ENCODE data around the gene CBLB.

Gene CBLB

DNA sequence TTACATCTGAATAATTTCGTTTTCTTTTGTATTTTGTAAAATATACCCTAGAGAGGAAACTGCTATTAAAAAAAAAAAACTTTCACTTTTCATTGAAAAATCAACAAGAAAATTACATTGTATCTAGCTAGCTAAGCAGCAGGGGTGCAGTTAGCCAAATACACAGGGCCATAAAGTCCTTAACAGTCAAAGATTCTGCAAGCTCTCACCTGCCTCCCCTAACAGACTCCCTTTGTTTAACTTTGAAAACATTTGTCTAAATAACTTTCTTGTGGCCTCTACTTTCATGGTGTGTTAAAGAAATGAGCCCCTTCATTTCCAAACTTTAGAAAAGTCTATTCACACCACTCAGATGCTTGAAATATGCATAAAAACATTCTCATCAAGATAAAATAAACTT lies 23.3 kb downstream of the CBLB start:
- DNase-seq = no peak

DNA sequence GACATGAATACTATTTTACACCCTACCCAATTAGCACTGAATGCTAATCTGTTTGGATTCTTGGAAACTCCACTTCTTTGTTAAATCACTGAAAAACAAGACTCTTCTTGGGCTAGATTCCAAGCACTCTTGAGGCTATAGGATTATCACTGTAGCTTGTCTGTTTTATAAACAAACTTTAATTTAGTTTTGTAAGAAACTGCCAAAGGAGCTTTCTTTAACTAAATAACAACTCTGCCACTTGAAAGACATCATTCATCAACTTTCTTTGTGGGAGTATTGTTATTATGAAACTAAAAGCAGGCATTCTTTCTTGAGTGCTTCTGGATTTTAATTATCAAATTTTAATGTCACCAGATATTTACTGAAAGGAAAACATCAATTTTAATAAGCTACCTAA lies 24.1 kb downstream of the CBLB start:
- no peak for DNase-seq

DNA sequence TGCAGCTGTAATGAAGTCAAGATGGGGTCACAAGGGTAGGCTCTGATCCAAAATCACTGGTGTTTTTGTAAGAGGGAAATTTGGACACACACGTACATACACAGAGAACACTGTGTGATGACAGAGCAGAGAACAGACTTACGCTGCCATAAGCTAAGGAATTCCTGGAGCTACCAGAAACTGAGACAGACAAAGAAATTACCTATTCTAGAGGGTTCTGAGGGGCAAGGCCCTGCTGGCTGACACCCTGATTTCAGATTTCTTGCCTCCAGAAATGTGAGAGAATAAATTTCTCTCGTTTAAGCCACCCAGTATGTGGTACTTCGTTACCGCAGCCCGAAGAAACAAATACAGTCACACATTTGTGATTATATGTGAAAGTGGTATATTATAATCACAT lies 24.8 kb downstream of the CBLB start:
- no peak for DNase-seq

DNA sequence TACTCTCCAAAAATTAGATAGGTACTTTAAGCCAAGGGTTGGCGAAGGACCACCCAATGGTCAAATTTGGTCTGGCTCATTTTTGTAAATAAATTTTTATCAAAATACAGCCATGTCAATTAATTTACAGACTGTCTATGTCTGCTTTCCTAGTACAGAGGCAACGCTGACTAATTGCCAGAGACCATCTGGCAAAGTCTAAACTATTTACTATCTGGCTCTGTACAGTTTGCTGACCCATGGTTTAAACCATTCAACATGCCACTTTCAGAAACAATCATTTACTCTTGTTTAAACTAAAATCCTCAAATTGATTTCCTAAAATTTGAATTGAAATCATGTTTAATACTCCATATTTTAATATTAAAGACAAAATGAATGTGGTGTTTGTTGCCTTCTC lies 25.9 kb downstream of the CBLB start:
- no peak for DNase-seq

DNA sequence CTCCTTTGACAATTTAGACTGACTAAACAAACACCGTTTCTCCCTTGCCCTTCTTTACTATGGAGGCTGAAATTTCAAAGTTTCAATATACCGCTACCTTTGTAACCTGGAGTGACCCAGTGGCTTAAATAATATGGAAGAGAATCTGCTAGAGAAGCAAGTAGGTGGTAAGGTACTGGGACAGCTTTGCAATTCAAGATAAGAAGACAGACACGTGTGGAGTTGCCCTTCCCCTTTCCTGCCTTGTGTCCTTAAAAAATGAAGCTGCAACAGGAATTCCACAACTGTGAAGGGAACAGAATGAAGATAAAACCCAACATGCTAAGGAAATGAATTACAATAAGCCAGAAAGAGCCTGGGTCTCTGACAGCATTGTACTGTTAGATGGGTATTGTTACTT lies 26.4 kb downstream of the CBLB start:
- DNase-seq = no peak

DNA sequence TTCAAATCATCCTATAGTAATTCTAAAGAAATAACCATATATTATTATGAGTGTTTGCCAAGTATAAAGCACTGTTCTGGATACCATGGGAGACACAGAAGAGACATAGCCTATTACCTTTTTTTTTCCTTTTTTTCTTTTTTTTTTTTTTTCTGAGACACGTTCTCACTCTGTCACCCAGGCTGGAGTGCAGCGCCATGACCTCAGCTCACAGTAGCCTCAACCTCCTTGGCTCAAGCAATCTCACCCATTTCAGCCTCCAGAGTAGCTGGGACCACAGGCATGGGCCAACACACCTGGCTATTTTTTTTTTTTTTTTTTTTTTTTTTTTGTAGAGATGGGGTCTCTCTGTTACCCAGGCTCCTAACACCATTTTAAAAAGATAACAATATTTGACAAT lies 30.9 kb downstream of the CBLB start:
- DNase-seq = no peak

DNA sequence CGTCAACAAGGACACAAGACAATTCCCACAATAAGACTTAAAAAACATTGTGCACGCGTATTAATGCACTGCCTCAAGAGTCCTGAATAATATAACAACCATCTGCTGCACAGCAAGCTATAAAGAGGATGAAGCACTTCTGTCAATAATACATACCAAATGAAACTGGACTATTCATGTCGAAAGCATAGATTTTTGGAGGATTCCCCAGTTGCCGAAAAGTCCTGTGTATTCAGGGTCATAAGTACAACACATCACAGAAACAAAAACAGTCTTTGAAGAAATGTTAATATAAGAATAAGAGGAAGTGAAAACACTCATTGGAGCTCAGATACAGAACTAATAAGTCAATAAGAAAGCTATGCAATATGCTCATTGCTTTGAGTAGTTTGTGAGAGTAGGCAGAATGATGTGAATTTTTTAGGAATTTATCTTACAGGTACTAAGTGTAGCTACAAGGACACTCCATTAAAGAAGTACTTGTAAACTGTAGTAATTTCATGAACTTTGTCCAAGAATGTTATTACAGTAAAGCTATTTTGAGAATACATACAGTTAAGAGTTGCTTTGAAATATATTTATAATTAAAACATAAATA lies 31.6 kb downstream of the CBLB start:
- no peak for DNase-seq

DNA sequence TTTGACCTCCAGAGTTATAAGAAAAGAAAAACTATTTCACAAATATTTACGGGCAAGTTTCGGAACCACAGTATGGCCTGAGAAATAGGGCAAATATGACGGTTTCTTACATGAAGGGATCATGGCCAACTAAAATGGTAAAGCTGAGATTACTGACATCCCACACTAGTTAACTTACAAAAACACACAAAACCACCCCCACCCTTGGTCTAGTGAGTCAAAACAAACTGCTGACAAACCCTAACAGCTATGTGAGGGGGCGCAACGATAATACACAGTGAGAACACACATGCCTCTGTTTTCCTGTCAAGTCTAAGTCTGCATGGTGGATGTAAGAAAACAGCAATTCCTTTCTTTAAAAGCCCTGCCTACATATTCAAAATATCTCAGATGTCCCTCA lies 32.3 kb downstream of the CBLB start:
- peak; percentile 86 for DNase-seq

DNA sequence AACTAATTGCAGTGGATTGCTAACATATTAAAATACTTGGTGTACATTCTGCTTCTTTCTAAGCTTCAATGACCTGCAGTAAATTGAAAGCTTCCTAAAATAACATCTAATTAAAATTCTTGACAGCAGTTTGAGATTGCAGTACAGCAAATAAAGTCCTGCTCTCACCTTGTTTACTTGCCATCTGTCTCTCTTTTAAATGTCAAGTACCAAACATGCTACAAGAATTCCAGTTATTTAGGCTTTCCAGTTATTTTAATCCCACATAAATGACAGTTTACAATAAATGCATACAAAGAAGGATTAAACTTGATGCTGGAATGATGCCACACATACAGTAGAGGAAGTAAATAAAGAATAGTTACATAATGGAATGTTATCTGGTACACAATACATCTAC lies 33.2 kb downstream of the CBLB start:
- no peak for DNase-seq

DNA sequence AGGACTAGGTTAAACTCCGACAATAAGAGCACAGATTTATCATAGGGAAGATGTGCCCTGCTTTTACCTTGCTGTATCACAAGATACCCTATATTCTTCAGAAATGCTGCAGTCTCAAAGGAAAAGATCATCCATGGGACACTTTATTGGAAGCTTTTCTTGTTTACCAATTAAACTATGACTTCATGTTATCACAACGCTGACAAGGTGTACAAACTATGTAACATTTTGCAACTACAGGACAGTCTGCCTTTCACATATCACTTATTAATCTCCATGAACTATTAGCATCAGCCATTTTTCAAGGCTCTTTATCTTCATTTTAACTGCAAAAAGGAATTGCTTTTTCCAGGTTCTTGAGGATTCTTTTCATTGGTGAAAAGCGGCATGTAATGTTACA lies 34.0 kb downstream of the CBLB start:
- DNase-seq = no peak

DNA sequence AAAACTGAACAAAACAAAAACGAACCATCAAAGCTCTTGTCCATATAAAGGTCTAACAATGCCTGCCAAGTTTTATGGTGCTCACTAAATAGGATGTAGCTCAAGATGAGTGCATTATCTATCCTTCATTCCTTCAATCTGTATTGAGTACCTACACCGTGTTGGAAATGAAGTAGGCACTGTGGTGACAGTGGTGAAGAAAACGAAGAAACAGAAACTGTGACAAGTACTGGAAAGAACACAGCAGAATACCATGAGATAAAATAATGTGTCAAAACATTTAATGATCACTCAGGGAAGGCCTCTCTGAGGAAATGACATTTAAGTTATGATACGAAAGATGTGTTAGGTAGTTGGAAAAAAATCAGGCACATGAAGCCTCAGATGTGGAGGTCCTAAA lies 36.2 kb downstream of the CBLB start:
- no peak for DNase-seq

DNA sequence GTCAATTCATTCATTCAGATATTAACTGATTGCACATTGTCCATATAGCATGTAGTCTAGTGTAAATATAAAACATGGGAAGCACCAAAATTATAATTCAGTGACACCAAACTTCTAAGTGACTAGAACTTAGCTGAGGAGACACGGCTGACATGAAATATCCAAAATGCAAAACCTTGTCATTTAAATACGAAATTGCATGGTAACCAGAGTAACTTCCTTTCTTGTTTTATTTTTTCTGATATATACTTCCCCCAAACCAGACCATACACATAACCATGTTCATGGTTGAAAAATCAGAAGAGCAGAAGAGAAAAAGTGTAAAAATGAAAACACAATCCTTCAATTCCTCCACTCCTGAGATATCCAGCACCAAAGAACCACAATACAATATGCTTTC lies 38.0 kb downstream of the CBLB start:
- DNase-seq = no peak

DNA sequence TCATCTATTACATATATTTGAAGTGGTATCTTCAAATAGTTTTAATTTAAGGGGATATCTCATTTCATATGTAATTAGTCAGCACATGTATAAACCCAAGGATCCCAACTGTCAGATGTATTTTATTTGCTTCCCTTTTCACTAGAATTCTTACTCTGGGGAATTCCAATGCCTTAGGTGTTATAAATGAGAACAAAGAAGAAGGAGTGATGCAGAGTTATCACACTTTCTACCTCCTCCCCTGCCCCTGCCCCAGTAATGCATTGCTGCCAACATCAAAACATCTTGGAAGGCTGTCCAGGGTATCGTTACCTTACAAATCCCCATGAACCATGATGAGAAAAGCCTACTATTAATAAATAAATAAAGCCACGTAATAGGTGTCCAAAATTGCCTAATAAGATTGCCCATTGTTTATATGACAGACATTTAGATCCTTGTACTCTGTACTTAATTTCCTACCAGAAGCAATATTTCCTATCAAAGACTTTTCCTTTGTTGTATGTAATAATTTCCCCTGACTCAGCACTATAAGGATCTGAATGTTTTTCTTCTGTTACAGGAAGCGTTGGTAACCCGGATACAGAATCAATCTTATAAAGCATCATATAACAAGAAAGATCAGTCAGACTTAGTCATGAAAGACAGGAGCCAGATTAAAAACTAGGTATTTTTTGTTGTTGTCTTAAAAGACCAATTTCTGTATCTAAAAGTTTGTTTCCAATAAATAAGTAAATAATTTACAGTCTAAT lies 38.8 kb downstream of the CBLB start:
- DNase-seq = peak; percentile 32

DNA sequence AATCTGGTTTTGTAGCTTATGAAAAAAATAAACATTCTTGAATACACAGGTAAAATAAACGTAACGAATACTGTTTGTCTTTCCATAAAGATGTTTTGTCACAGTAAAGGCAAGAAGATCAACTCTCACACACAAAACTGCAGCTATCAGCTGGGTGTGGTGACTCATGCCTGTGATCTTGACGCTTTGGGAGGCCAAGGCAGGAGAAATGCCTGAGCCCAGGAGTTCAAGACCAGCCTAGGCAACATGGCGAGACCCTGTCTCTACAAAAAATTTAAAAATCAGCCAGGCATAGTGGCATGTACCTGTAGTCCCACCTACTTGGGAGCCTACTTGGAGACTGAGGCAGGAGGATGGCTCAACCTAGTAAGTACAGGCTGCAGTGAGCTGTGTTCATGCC lies 39.6 kb downstream of the CBLB start:
- DNase-seq = no peak

DNA sequence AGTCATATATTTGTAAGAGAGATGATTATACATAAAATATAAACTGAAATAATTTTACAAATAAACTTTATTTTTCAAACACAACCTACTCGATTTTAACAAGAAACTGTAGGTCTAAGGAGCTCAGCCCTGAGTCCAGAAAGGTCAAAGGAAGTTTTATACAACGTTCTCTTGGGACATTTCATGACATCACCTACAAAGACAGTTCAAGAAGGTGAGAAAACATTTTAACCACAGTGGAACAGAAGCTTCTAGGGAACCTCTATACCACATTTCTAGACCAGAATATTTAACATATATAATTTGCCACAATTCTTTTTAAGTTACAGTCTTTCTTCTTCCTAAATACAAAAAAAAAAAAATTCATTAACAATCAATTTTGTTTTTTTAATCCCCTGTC lies 40.1 kb downstream of the CBLB start:
- DNase-seq = no peak

DNA sequence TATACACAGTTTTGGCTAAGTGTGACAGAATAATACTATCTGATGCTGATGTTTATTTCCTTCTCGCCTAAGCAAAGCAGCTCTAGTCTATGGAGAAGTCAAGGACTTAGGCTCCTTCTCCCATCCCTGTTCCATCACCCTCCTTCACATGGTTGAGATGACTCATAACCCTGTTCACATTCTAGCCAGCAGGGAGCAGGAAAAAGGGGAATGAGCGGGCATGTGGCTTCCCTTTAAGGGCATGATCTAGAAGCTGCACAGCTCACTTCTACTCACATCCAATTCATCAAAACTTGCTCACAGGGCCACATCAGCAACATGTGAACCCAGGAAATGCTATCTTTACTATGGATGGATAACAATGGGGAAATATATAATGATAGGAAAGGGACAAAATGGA lies 40.9 kb downstream of the CBLB start:
- DNase-seq = peak; percentile 94

DNA sequence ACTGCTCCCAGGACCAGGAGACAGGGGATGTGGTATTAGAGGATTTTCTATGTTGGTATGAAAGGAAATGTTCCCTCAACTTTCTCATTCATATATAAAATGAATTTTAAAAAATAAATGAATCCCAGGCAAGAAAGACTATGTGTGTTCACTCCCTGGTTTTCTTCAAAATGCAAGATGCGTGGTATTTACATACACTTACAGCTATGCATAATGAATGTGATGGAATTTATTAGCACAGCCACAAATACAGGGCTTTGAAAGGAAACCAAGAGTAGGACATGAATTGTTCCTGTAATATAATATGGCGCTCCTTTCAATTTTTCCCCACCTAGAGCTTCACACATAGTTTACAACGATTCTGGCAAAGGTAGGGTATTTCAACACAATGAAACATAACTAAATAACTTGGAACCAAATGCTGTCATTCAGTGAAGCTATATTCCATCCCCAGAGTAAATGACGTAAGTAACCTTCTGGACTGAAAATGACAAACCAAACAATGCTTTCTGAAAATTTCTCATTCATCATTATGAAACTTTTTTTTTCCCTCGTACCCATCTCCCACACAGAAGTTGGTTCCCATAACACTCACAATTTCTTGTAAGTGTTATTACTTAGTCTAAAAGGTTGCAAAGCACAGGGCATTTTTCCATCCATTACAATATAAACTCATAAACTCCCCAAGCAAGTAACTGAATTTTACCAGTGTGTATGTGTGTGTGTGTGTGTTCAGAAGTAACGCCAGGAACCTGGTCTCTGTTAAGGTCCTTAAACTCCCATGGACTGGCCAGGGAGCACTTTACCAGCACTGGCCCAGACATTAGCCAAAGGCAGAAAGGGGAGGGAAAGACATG lies 41.8 kb downstream of the CBLB start:
- DNase-seq = peak; percentile 44

DNA sequence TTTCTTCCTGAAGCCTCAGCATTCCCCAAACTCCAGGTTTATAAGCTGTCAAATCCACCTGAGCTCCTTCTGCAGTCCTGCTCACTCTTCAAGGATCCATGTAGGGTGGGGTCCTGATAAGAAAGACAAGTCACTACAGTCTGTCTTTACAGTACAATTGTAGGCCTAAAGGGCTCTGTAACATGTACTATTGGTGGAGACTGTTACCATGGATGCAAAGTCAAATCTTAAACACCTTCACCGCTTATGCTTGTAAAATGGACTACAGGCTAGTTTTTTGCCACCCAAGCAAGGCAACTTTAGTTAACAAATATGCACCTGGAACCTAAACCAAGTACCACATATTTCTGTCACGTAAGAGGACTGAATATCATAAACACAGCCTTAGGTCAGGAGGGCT lies 44.7 kb downstream of the CBLB start:
- no peak for DNase-seq

DNA sequence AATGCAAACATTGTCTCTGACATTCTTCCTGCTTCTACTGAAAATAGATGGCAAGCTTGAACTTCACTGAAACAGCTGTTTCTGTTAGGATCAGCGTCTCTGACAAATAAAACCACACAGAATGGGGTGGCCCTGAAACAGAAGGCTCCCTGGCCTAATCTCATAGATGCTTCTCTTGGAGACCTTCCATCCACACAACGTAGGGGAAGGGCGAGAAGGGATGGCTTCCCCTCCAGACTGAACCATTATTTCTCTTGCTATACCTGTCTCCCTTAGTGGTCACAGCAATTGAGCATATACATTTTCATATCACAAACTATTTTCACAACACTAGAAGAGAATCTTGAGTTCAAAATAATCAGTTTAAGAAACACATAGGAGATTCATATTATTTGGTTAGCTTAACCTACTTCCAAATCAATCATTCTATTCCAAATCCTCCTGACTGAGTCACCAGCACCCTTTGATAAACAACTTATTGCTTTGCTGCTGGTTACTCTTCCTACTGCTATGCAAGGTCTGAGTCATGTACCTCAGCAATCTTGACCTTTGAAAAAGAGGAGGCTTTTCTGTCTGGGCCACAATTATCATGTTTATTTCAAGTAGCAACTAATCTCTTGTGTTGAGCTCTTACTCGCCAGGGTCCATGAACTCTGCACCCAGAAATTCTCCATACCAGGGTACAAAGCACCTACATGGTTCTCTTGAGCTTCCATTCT lies 45.5 kb downstream of the CBLB start:
- peak; percentile 94 for DNase-seq

DNA sequence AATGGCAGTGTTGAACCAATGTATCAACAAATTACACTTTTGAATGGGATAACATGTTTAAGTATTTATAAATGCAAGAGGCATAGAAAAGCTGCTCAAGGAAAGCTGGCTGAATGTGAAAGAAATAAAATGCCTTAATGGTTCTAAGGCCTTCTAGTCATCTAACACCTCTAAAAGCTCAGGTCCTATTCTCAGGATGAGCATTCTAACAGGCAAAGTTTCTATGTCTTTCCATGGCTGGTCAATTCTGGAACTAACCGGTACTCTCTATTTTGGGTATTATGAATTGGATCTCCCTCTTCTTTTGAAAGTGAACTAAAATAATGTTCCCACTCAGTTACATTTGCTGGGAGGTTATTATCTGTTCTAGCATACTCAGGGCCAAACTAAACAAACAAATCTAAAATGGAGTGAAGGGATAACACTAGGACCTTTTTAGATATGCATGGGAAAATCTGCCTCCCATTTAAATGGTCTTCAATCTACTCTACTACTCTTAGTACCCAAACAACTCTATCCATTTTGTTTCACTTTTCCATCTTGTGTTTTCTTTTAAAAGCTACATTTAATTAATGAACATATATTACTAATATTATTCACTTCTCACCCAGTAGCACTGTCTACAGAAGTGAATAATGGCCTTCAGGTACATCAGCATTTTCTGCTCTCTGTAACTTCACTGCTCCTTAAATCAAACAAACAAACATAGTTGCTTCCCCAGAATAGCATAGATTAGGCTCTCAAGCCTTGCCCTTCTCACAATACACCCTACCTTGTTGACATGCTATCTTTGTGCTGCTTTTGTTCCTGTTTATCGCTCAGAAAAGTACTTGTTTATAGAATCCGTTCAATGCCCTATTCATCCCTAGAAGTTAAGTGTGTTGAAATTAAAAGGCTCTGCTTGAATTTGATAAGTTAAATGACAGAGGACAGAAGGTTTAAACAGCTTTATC lies 46.4 kb downstream of the CBLB start:
- no peak for DNase-seq

DNA sequence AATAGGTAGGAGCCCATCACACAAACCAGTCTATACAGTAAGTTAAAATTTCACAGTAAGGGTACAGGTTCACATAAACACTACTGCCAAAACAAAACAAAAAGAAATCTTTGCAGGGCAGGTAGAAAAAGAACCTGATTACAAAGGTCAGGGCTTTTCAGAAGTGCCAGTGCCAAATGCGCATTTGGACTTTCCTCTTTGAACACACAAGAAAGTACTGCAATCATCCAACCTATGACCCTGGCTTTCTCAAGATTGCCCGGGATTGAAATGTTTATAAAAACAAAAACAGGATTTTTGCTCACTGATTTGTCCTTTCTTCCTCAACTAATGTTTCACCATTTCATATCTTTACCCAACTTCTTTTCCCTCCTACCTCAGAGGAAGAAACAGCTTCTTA lies 47.4 kb downstream of the CBLB start:
- DNase-seq = no peak

DNA sequence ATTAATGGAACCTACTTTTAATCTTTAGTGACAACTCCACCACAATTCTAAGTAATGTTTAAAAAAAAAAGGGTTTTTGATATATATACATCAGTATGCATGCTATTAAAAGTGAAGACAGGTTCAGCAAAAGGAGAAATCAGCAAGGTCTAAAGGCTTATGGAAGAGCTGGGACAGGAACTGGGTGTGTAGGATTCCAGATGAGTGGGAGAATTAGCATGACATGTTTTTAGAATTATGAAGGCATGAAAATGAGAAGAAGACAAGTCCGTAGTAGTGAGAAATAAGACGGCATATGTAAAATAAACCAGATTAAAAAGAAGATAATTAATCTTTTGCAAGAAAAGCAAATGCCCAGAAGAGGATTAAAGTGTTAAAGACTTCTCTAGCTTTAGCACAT lies 52.0 kb downstream of the CBLB start:
- no peak for DNase-seq
